Pancreas (tissue), 10 donors: ENCODE data around the gene L2HGDH. TPM values are rescaled to one million over a fixed set of nuclear protein-coding genes. Genes with fewer than 3 reads are reported as not detected.

Experiments used
- ATAC-seq, 4 donors: fragments of 200-7000 bp; cut with Tn5 transposase; one replicate each; pipeline versions ENCODE4 v1.8.0 to v1.9.1; 2020; ENCODE audit warnings: mild to moderate bottlenecking in 4 of 4, moderate library complexity in 4 of 4
- DNase-seq, 6 donors: peaks; one replicate each; pipeline ENCODE4 v3.0.0-alpha.2; 2020
- FAIRE-seq: peaks from 2 replicates; lab custom pipeline; 2012; peaks lifted over from hg19 to GRCh38; lab: Jason Lieb, UNC
- H3K27ac ChIP-seq, 4 donors: fragments of 200-600 bp; sonication (generic); 1 replicate in 3 of 4; 2 replicates in 1 of 4; pipeline versions ENCODE4 v1.5.0 to v1.8.0; 2020
- H3K27me3 ChIP-seq, 4 donors: fragments of 200-600 bp; one replicate each; pipeline ENCODE4 v1.8.0; 2021
- H3K36me3 ChIP-seq, 3 donors: fragments of 200-600 bp; sonication (generic) in 1 of 3; one replicate each; pipeline versions ENCODE4 v1.5.0 to v1.8.0; 2020 to 2021
- H3K4me1 ChIP-seq, 3 donors: fragments of 200-600 bp; one replicate each; pipeline ENCODE4 v1.8.0; 2021
- H3K4me3 ChIP-seq, 4 donors: fragments of 200-600 bp; sonication (generic) in 2 of 4; one replicate each; pipeline versions ENCODE4 v1.5.0 to v1.8.0; 2020 to 2021
- H3K9me3 ChIP-seq, 4 donors: fragments of 200-600 bp; one replicate each; pipeline ENCODE4 v1.8.0; 2021
- CTCF ChIP-seq, 4 donors: fragments of 200-600 bp; sonication (generic) in 3 of 4; IDR thresholded peaks; one replicate each; pipeline versions ENCODE4 v1.5.0 to v1.8.0; 2021; ENCODE audit warnings: antibody characterized with exemption in 4 of 4
- WGBS, 2 donors: extraction: QIAGEN DNeasy Blood & Tissue Kit; methylation state at CpG; one replicate each; pipeline ENCODE4 v1.1.7; 2013; 5-methylcytosine and 5-hydroxymethylcytosine counted together
- intact Hi-C, 3 donors: fragments of 100-400 bp; cut with DNase I; formaldehyde crosslinking; loops; one replicate each; pipeline versions ENCODE4 v1.11.1 to v1.14.2; 2022
- polyA plus RNA-seq, 2 donors: library from polyadenylated mRNA; stranded (reverse); fragments of 200-250 nt; gene quantifications; one replicate each; pipeline ENCODE4 v1.2.3, GENCODE V29; 2013
- total RNA-seq, 6 donors: library from RNA; stranded (reverse); fragmentation: NEBNext Ultra II Directional in 4 of 6; extraction: Animal tissue kit (Norgen Biotek cat#: 25700) in 4 of 6; gene quantifications; one replicate each; pipeline versions ENCODE4 v1.2.1 to v1.2.4, GENCODE V29; 2021 to 2023
- donor health status: healthy with polysubstance abuse.
- donor health status: DM: no; HTN: no; CAD: no; lungs with moderate emphysema.
- donor health status: DM: no; HTN: no; CAD: no.
- donor health status: control.
- donor health status: control.
- donor health status: Bipolar disorder and iron deficiency.
- donor health status: DM: yes; HTN: yes; CAD: no.
- donor health status: DM: no; HTN: no; CAD: no.
- donor health status: DM: no; HTN: no; CAD: no.
- donor health status: DM: yes; HTN: yes; CAD: no.

The L2HGDH gene
- total and polyA plus RNA-seq, 8 donors, result 0.99 to 5.1 (median 3.4) TPM

- Histone ChIP-seq H3K4me3 (no peak overlapping the region), H3K9me3 (no peaks in the 10 kb centered on the region), H3K27me3 (no peaks in the 10 kb centered on the region), H3K27ac (no peak overlapping the region), H3K36me3 (no peaks in the 10 kb centered on the region), H3K4me1 (peaks cover 0 to 7% (median 0%) of the 10 kb centered on the region in 3 donors)
- no peak for FAIRE-seq
- intact Hi-C loops, result no loop called here
- no peak for DNase-seq
- 62 to 63% methylated on average over 6 of the region's 6 CpGs for whole genome bisulfite sequencing, 2 donors
- no peak for TF ChIP-seq CTCF (IDR thresholded peaks at IDR 0.05)
- ATAC-seq, result no peak
Measured at GRCh38 chr14:50345846-50346422, 33.9 kb upstream of the L2HGDH start.

GRCh38 chr14:50344876-50345563 is 33.0 kb upstream of the L2HGDH start:
- 69 to 70% methylated on average over 4 of the region's 4 CpGs for WGBS, 2 donors
- no peaks in the 10 kb centered on the region for H3K27me3 ChIP-seq
- no peaks in the 10 kb centered on the region for H3K36me3 ChIP-seq
- no peak for ATAC-seq
- no peak overlapping the region for H3K4me3 ChIP-seq
- peaks cover 0 to 7% (median 0%) of the 10 kb centered on the region in 3 donors for H3K4me1 ChIP-seq
- TF ChIP-seq CTCF (IDR thresholded peaks at IDR 0.05), result no peak
- H3K27ac ChIP-seq, result no peak overlapping the region
- intact Hi-C loops, result no loop called here
- no peak for FAIRE-seq
- DNase-seq, result no peak
- no peaks in the 10 kb centered on the region for H3K9me3 ChIP-seq

GRCh38 chr14:50344116-50344775 is 32.2 kb upstream of the L2HGDH start:
- Histone ChIP-seq H3K4me3 (no peak overlapping the region), H3K36me3 (no peaks in the 10 kb centered on the region), H3K9me3 (no peaks in the 10 kb centered on the region), H3K27me3 (no peaks in the 10 kb centered on the region), H3K27ac (no peak overlapping the region), H3K4me1 (peaks cover 0 to 7% (median 0%) of the 10 kb centered on the region in 3 donors)
- DNase-seq (no peak), ATAC-seq (peak in 1 of 4 donors; percentile 19), FAIRE-seq (no peak)
- 88 to 92% methylated on average over 7 of the region's 7 CpGs for WGBS, 2 donors
- TF ChIP-seq CTCF (IDR thresholded peaks at IDR 0.05), result no peak
- intact Hi-C loops, result no loop called here

GRCh38 chr14:50343434-50343833 is 31.4 kb upstream of the L2HGDH start:
- DNase-seq, result no peak
- intact Hi-C loops, result no loop called here
- FAIRE-seq, result no peak
- no peak for ATAC-seq
- no peak for TF ChIP-seq CTCF (IDR thresholded peaks at IDR 0.05)
- Histone ChIP-seq H3K4me1 (peaks cover 0 to 7% (median 0%) of the 10 kb centered on the region in 3 donors), H3K27me3 (no peaks in the 10 kb centered on the region), H3K4me3 (no peak overlapping the region), H3K9me3 (no peaks in the 10 kb centered on the region), H3K36me3 (no peaks in the 10 kb centered on the region), H3K27ac (no peak overlapping the region)
- WGBS, 2 donors, result 58 to 71% methylated on average over 1 of the region's 1 CpG
